Astrocyte (in vitro differentiated cells and primary cell): ENCODE measurements around the gene UNC5A. TPM values are rescaled to one million over a fixed set of nuclear protein-coding genes. Genes with fewer than 3 reads are reported as not detected.
A peak's percentile ranks its signal among the peaks of the same experiment; 100 is the strongest.

Source experiments
- DNase-seq: peaks from one replicate; pipeline ENCODE4 v3.0.0-alpha.2; 2010; ENCODE audit warnings: low read depth
- FAIRE-seq: peaks from 2 replicates; lab custom pipeline; 2011; peaks lifted over from hg19 to GRCh38; lab: Jason Lieb, UNC
- H2AFZ ChIP-seq: 2 replicates; pipeline ENCODE4 v1.6.0; 2012; ENCODE audit warnings: low read depth, low read length, inconsistent platforms
- H3K27ac ChIP-seq: 2 replicates; pipeline ENCODE4 v1.5.1; 2011; ENCODE audit warnings: low read depth, low read length, inconsistent platforms
- H3K27me3 ChIP-seq: 2 replicates; pipeline ENCODE4 v1.6.0; 2011; ENCODE audit warnings: low read length, inconsistent platforms; ENCODE audit not compliant: insufficient read depth
- H3K36me3 ChIP-seq: 2 replicates; pipeline ENCODE4 v1.5.1; 2011; ENCODE audit warnings: low read length, inconsistent platforms; ENCODE audit not compliant: insufficient read depth
- H3K4me1 ChIP-seq: 2 replicates; pipeline ENCODE4 v1.5.1; 2011; ENCODE audit warnings: low read length, inconsistent platforms; ENCODE audit not compliant: insufficient read depth
- H3K4me2 ChIP-seq: 2 replicates; pipeline ENCODE4 v1.6.0; 2012; ENCODE audit warnings: low read length, inconsistent platforms
- H3K4me3 ChIP-seq: 2 replicates; pipeline ENCODE4 v1.5.1; 2011; ENCODE audit warnings: low read depth, mild to moderate bottlenecking, low read length, inconsistent platforms; ENCODE audit not compliant: insufficient read depth
- H3K79me2 ChIP-seq: 2 replicates; pipeline ENCODE4 v1.6.0; 2012; ENCODE audit warnings: mild to moderate bottlenecking, low read length, inconsistent platforms; ENCODE audit not compliant: insufficient read depth
- H3K9ac ChIP-seq: 2 replicates; pipeline ENCODE4 v1.6.0; 2012; ENCODE audit warnings: mild to moderate bottlenecking, low read length, inconsistent platforms
- H3K9me3 ChIP-seq: 2 replicates; pipeline ENCODE4 v1.5.1; 2012; ENCODE audit warnings: low read depth, mild to moderate bottlenecking, low read length, inconsistent platforms; ENCODE audit not compliant: insufficient read depth
- H4K20me1 ChIP-seq: 2 replicates; pipeline ENCODE4 v1.6.0; 2012; ENCODE audit warnings: low read length, inconsistent platforms; ENCODE audit not compliant: insufficient read depth
- H3K27ac Mint-ChIP-seq: one replicate; pipeline ENCODE4 v1.8.0; 2021; ENCODE audit warnings: mild to moderate bottlenecking, mixed read lengths; ENCODE audit not compliant: unreplicated experiment
- H3K27me3 Mint-ChIP-seq: one replicate; pipeline ENCODE4 v1.8.0; 2021; ENCODE audit warnings: low read depth, mixed read lengths; ENCODE audit not compliant: unreplicated experiment
- H3K36me3 Mint-ChIP-seq: one replicate; pipeline ENCODE4 v1.8.0; 2021; ENCODE audit warnings: low read depth, mixed read lengths; ENCODE audit not compliant: unreplicated experiment
- H3K4me1 Mint-ChIP-seq: one replicate; pipeline ENCODE4 v1.8.0; 2021; ENCODE audit warnings: low read depth, mixed read lengths; ENCODE audit not compliant: unreplicated experiment
- H3K4me3 Mint-ChIP-seq: one replicate; pipeline ENCODE4 v1.8.0; 2021; ENCODE audit warnings: mild to moderate bottlenecking, moderate library complexity, mixed read lengths; ENCODE audit not compliant: unreplicated experiment
- H3K9me3 Mint-ChIP-seq: one replicate; pipeline ENCODE4 v1.8.0; 2021; ENCODE audit warnings: mild to moderate bottlenecking, mixed read lengths; ENCODE audit not compliant: unreplicated experiment
- CTCF ChIP-seq: IDR thresholded peaks from 2 replicates; pipeline ENCODE4 v1.5.1; 2011; ENCODE audit warnings: low read depth, mild to moderate bottlenecking, inconsistent platforms, low read length, moderate library complexity; ENCODE audit not compliant: insufficient read depth
- EZH2 ChIP-seq: IDR thresholded peaks from 2 replicates; pipeline ENCODE4 v1.6.1; 2012; ENCODE audit warnings: mild to moderate bottlenecking, low read length, inconsistent platforms; ENCODE audit not compliant: insufficient read depth
- total RNA-seq: library from RNA; stranded (reverse); gene quantifications from 2 replicates; pipeline ENCODE4 v1.2.1, GENCODE V29; 2021

UNC5A gene
- total RNA-seq, 1 donor from 2014 or later, result 0.70 TPM

GRCh38 chr5:176857216-176857893 is 47.0 kb downstream of the UNC5A start:
- H3K27me3 ChIP-seq, result peaks cover 11% of the 10 kb centered on the region
- FAIRE-seq, result no peak
- no peaks in the 10 kb centered on the region for H3K79me2 ChIP-seq
- TF ChIP-seq EZH2 (peak; percentile 13), CTCF (no peak)
- no peak overlapping the region for H3K4me2 ChIP-seq
- Mint-ChIP-seq H3K27ac (no peak overlapping the region), H3K9me3 (no peaks in the 10 kb centered on the region), H3K36me3 (no peaks in the 10 kb centered on the region), H3K27me3 (peaks cover 56% of the 10 kb centered on the region), H3K4me1 (peaks cover 4% of the 10 kb centered on the region), H3K4me3 (no peak overlapping the region)
- no peak overlapping the region for H3K4me3 ChIP-seq
- H3K27ac ChIP-seq, result no peak overlapping the region
- H3K9ac ChIP-seq, result no peak overlapping the region
- H4K20me1 ChIP-seq, result no peaks in the 10 kb centered on the region
- DNase-seq, result no peak
- no peaks in the 10 kb centered on the region for H3K9me3 ChIP-seq
- no peaks in the 10 kb centered on the region for H3K36me3 ChIP-seq
- no peaks in the 10 kb centered on the region for H3K4me1 ChIP-seq
- H2AFZ ChIP-seq, result no peak overlapping the region

GRCh38 chr5:176857894-176858273 is 47.5 kb downstream of the UNC5A start:
- FAIRE-seq (no peak), DNase-seq (no peak)
- no peak overlapping the region for H3K27ac ChIP-seq
- H3K27me3 ChIP-seq, result peaks cover 12% of the 10 kb centered on the region
- H2AFZ ChIP-seq, result no peak overlapping the region
- H3K4me2 ChIP-seq, result no peak overlapping the region
- no peaks in the 10 kb centered on the region for H3K9me3 ChIP-seq
- H3K27ac Mint-ChIP-seq, result no peak overlapping the region
- no peaks in the 10 kb centered on the region for H4K20me1 ChIP-seq
- no peaks in the 10 kb centered on the region for H3K9me3 Mint-ChIP-seq
- peaks cover 5% of the 10 kb centered on the region for H3K4me1 Mint-ChIP-seq
- H3K27me3 Mint-ChIP-seq, result peaks cover 52% of the 10 kb centered on the region
- H3K4me3 Mint-ChIP-seq, result no peak overlapping the region
- H3K4me1 ChIP-seq, result no peaks in the 10 kb centered on the region
- no peak for TF ChIP-seq CTCF
- TF ChIP-seq EZH2, result no peak
- H3K36me3 ChIP-seq, result no peaks in the 10 kb centered on the region
- no peaks in the 10 kb centered on the region for H3K79me2 ChIP-seq
- no peaks in the 10 kb centered on the region for H3K36me3 Mint-ChIP-seq
- no peak overlapping the region for H3K4me3 ChIP-seq
- H3K9ac ChIP-seq, result no peak overlapping the region

DNA sequence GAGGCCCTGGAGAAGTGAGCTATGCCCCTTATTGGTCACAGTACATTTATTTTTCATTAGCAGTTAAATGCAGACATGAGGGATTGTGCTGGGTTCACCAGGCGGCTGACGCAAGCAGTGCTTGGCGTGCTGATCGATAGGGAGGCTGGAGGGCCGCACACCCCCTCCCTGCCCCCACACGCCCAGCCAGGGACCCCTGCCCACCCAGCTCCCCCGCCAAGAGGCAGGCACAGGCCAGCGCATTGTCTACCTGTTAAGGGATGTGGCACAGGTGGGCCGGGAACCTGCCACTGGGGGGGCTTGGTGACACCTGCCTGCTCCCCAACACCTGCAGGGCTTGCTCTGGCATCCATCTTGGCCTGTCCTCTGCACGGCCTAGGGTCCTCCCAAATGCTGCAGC is 49.6 kb downstream of the UNC5A start:
- H3K27ac ChIP-seq, result no peak overlapping the region
- Mint-ChIP-seq H3K4me3 (no peak overlapping the region), H3K27ac (no peak overlapping the region), H3K4me1 (peaks cover 6% of the 10 kb centered on the region), H3K27me3 (peaks cover 51% of the 10 kb centered on the region), H3K36me3 (no peaks in the 10 kb centered on the region), H3K9me3 (no peaks in the 10 kb centered on the region)
- TF ChIP-seq CTCF (no peak), EZH2 (no peak)
- peaks cover 16% of the 10 kb centered on the region for H3K27me3 ChIP-seq
- H2AFZ ChIP-seq, result no peak overlapping the region
- no peak overlapping the region for H3K4me2 ChIP-seq
- H3K36me3 ChIP-seq, result no peaks in the 10 kb centered on the region
- H3K79me2 ChIP-seq, result no peaks in the 10 kb centered on the region
- DNase-seq, result no peak
- H3K4me1 ChIP-seq, result no peaks in the 10 kb centered on the region
- no peak overlapping the region for H3K9ac ChIP-seq
- H4K20me1 ChIP-seq, result no peaks in the 10 kb centered on the region
- H3K4me3 ChIP-seq, result no peak overlapping the region
- FAIRE-seq, result no peak
- H3K9me3 ChIP-seq, result no peaks in the 10 kb centered on the region
